ENCODE measurements around the gene SPP2.

GRCh38 chr2:234092344-234092743, 41.8 kb downstream of the SPP2 start:
- TF ChIP-seq ARNT (IDR thresholded peaks at IDR 0.05) (no peak), ZNF384 (IDR thresholded peaks at IDR 0.05) (no peak), FOXK2 (IDR thresholded peaks at IDR 0.05) (no peak), BHLHE40 (IDR thresholded peaks at IDR 0.05; ENCODE audit: borderline replicate concordance) (no peak), TARDBP (IDR thresholded peaks at IDR 0.05) (no peak), FOXM1 (IDR thresholded peaks at IDR 0.05; ENCODE audit: borderline replicate concordance) (no peak), SUZ12 (IDR thresholded peaks at IDR 0.05) (no peak), SP1 (IDR thresholded peaks at IDR 0.05) (no peak), PKNOX1 (IDR thresholded peaks at IDR 0.05) (no peak), ELF4 (IDR thresholded peaks at IDR 0.05) (no peak), NFRKB (IDR thresholded peaks at IDR 0.05) (no peak), L3MBTL2 (conservative IDR thresholded peaks at IDR 0.05) (no peak), FOXA1 (IDR thresholded peaks at IDR 0.05) (no peak)

Data from HEK293T (cell line).